K562 (cell line): ENCODE measurements around the gene MAB21L3. TPM values are rescaled to one million over a fixed set of nuclear protein-coding genes. Genes with fewer than 3 reads are reported as not detected.

Experiments
- ATAC-seq: fragments of 200-7000 bp; cut with Tn5 transposase; 3 replicates; pipeline ENCODE4 v1.9.1; 2020; ENCODE audit warnings: moderate library complexity
- BruUV-seq: library from RNA; stranded (reverse); fragments of 400-500 nt; replicated peaks from 2 replicates; lab custom pipeline; 2021; lab: Mats Ljungman, UMichigan
- CTCF ChIA-PET: fragments of 300-600 bp; formaldehyde crosslinking; extraction: SDS; loops from one replicate; lab custom pipeline; 2021; ENCODE audit warnings: low intra/inter-chr PET ratio; lab: Yijun Ruan, JAX
- POLR2A ChIA-PET: fragments of 300-600, 350-650 bp; sonication (Branson Sonifier 250); formaldehyde crosslinking; extraction: SDS; loops from one replicate; lab custom pipeline; 2021; ENCODE audit warnings: antibody characterized with exemption, inconsistent platforms; lab: Yijun Ruan, JAX
- DNase-seq, 4 experiments: peaks; one replicate each; pipeline versions ENCODE4 v3.0.0 to v3.0.0-alpha.2; 2011 to 2018; ENCODE audit warnings: low spot score in 3 of 4, mixed read lengths in 3 of 4; ENCODE audit errors: extremely low read depth in 1 of 4
- FAIRE-seq: peaks from 2 replicates; lab custom pipeline; 2011; peaks lifted over from hg19 to GRCh38; lab: Jason Lieb, UNC
- H2AFZ ChIP-seq: 2 replicates; pipeline ENCODE4 v1.6.0; 2011; ENCODE audit warnings: low read depth, low read length, control low read depth, inconsistent platforms
- H3K27ac ChIP-seq: fragments of 200-600 bp; 3 replicates; pipeline ENCODE4 v1.8.0; 2011; ENCODE audit warnings: low read depth, mild to moderate bottlenecking, control low read depth, inconsistent platforms, low read length, moderate library complexity, mixed read lengths; ENCODE audit errors: extremely low read depth
- H3K27me3 ChIP-seq, 2 experiments: fragments of 300-600 bp in 1 of 2; 2 replicates in 1 of 2; 3 replicates in 1 of 2; pipeline versions ENCODE4 v1.6.0 to v1.8.0; 2011; ENCODE audit warnings: inconsistent platforms in 2 of 2, low read length in 2 of 2, mild to moderate bottlenecking in 1 of 2, mixed read lengths in 1 of 2, moderate library complexity in 1 of 2; ENCODE audit not compliant: control insufficient read depth in 2 of 2, insufficient read depth in 2 of 2
- H3K36me3 ChIP-seq: fragments of 300-600 bp; 3 replicates; pipeline ENCODE4 v1.8.0; 2011; ENCODE audit warnings: mild to moderate bottlenecking, low read length, inconsistent platforms; ENCODE audit not compliant: control insufficient read depth, insufficient read depth
- H3K4me1 ChIP-seq, 2 experiments: fragments of 200-600 bp in 1 of 2; replicated peaks in 1 of 2; 2 replicates in 1 of 2; 3 replicates in 1 of 2; pipeline versions ENCODE4 v1.5.1 to v1.8.0; 2011; ENCODE audit warnings: inconsistent platforms in 2 of 2, low read length in 2 of 2, mild to moderate bottlenecking in 1 of 2, mixed read lengths in 1 of 2, moderate library complexity in 1 of 2; ENCODE audit not compliant: control insufficient read depth in 2 of 2, insufficient read depth in 2 of 2
- H3K4me2 ChIP-seq: 2 replicates; pipeline ENCODE4 v1.6.1; 2011; ENCODE audit warnings: low read length, control low read depth, inconsistent platforms, mixed read lengths; ENCODE audit not compliant: insufficient read depth
- H3K4me3 ChIP-seq: fragments of 200-600 bp; sonication (generic), shearing (Covaris generic); 2 replicates; pipeline ENCODE4 v1.5.1; 2016; ENCODE audit warnings: control low read depth, inconsistent platforms
- H3K79me2 ChIP-seq: fragments of 200-600 bp; 3 replicates; pipeline ENCODE4 v1.8.0; 2011; ENCODE audit warnings: low read length, inconsistent platforms; ENCODE audit not compliant: control insufficient read depth, insufficient read depth
- H3K9ac ChIP-seq, 2 experiments: 2 replicates each; pipeline versions ENCODE4 v1.6.0 to v1.6.1; 2011; ENCODE audit warnings: low read depth in 2 of 2, low read length in 2 of 2, control low read depth in 1 of 2, inconsistent platforms in 1 of 2, mild to moderate bottlenecking in 1 of 2, mixed read lengths in 1 of 2; ENCODE audit not compliant: insufficient read depth in 1 of 2
- H3K9me1 ChIP-seq: one replicate; pipeline ENCODE4 v1.6.0; 2011; ENCODE audit warnings: inconsistent platforms, mild to moderate bottlenecking, low read length, moderate library complexity; ENCODE audit not compliant: control insufficient read depth, insufficient read depth
- H3K9me3 ChIP-seq: replicated peaks from 2 replicates; pipeline ENCODE4 v1.5.1; 2011; ENCODE audit warnings: low read depth, low read length, inconsistent platforms; ENCODE audit not compliant: control insufficient read depth, insufficient read depth
- H4K20me1 ChIP-seq: replicated peaks from 2 replicates; pipeline ENCODE4 v1.6.1; 2011; ENCODE audit warnings: low read length, inconsistent platforms, mixed read lengths; ENCODE audit not compliant: control insufficient read depth, insufficient read depth
- FOXK2 ChIP-seq, 2 experiments: fragments of 450-650 bp; IDR thresholded peaks in 1 of 2; conservative IDR thresholded peaks in 1 of 2; 2 replicates each; pipeline ENCODE4 v1.6.1; 2016; ENCODE audit warnings: low read depth in 2 of 2, mild to moderate bottlenecking in 1 of 2
- HIVEP1 ChIP-seq: fragments of 250-450 bp; sonication (Bioruptor Pico); IDR thresholded peaks from 2 replicates; pipeline ENCODE4 v1.4.0; 2020; ENCODE audit warnings: mild to moderate bottlenecking
- RAD21 ChIP-seq, 2 experiments: fragments of 250-450 bp in 1 of 2; fragments of 450-650 bp in 1 of 2; sonication (Bioruptor Pico) in 1 of 2; formaldehyde crosslinking in 1 of 2; IDR thresholded peaks in 1 of 2; conservative IDR thresholded peaks in 1 of 2; 2 replicates each; pipeline versions ENCODE4 v1.4.0 to v1.8.0; 2020 to 2022; ENCODE audit warnings: mild to moderate bottlenecking in 2 of 2, moderate library complexity in 1 of 2
- WGBS: fragments of 100-300 bp; shearing (Covaris generic); methylation state at CpG from one replicate; pipeline ENCODE4 v1.1.6; 2016; ENCODE audit warnings: low coverage, mixed read lengths; ENCODE audit not compliant: insufficient coverage; ENCODE audit errors: missing lambda C conversion rate; 5-methylcytosine and 5-hydroxymethylcytosine counted together
- in situ Hi-C: fragments of 300-500 bp; cut with MboI; formaldehyde crosslinking; loops from 4 replicates; pipeline ENCODE4 v1.15.0; 2018; ENCODE audit warnings: inconsistent platforms, mixed read lengths
- intact Hi-C: fragments of 100-400 bp; cut with micrococcal nuclease; formaldehyde crosslinking; loops from 2 replicates; pipeline ENCODE4 v1.14.2; 2022
- polyA plus RNA-seq, 8 experiments: library from polyadenylated mRNA; depleted of rRNA in 4 of 8; stranded (reverse) in 5 of 8; unstranded in 3 of 8; fragments of >200 nt; fragmentation: Nextera tagmentation in 2 of 8; fragmentation: Illumina TruSeq in 1 of 8; extraction: Ambion mirVana in 2 of 8; extraction: Trizol in 1 of 8; gene quantifications; 2 replicates each; pipeline versions ENCODE4 v1.2.1 to v1.2.3, GENCODE V29; 2011 to 2014; ENCODE audit warnings: inconsistent platforms in 1 of 8, missing spikeins in 1 of 8
- total RNA-seq, 7 experiments: library from RNA; depleted of rRNA in 6 of 7; stranded (reverse); fragments of >200 nt in 6 of 7; fragmentation: Illumina TruSeq in 2 of 7; extraction: Trizol in 2 of 7; gene quantifications; 2 replicates each; pipeline versions ENCODE4 v1.2.1 to v1.2.3, GENCODE V29; 2011 to 2021; ENCODE audit warnings: low replicate concordance in 1 of 7
- TF ChIP-seq, protein P1 (sequence below): fragments of 250-450 bp; sonication (Bioruptor Pico); IDR thresholded peaks from 2 replicates; pipeline ENCODE4 v1.5.0; 2021; ENCODE audit warnings: mild to moderate bottlenecking, moderate library complexity
- TF ChIP-seq, protein P2 (sequence below), 3 experiments: IDR thresholded peaks in 2 of 3; conservative IDR thresholded peaks in 1 of 3; 2 replicates each; pipeline ENCODE4 v1.5.1; 2011 to 2012; ENCODE audit warnings: low read length in 3 of 3, mild to moderate bottlenecking in 3 of 3, control low read depth in 2 of 3, improper control_type of control experiment in 1 of 3, inconsistent platforms in 1 of 3, low read depth in 1 of 3, mixed read lengths in 1 of 3, moderate library complexity in 1 of 3; ENCODE audit not compliant: insufficient read depth in 2 of 3

MAB21L3 gene
- total and polyA plus RNA-seq, 9 of the 15 experiments (the other 6 are each of a cell fraction or from before 2014, with no cell fraction given), result not detected

DNA sequence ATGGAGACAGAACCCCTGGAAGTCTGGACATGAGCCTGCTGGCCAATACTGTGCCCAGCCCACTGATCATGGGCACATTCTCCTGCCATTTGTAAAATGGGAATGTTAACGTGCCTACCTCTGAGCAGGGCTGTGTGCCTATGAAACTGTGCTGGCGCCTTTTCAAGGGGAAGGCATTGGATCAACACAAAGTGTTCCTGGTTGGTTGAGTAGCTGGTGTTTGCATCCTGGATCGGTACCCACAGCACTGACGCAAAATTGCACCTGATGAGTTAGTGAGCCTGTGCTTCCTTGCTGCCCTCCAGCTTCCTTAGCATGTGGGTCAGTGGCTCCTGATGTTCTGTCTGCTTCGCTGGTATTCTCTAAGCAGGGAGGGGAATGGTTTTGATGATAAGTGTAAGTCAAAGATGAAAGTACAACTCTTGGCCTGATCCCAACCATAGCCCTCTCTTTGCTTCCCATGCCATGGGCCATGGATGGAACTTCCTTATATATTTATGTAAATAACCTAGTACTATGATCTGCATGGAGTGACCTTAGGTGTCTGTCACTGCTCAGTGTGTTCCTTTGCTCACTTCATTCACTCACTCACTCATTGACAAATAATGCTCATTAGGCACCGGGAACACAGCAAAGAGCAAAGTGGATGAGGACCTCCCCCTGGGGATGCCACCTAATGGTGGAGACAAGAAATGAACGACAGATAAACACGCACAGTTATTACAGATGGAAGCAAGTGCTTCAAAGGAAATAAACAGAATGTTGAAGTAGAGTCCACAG is 22.7 kb downstream of the MAB21L3 start:
- BruUV-seq, result no TSS peak
- H4K20me1 ChIP-seq, result no peaks in the 10 kb centered on the region
- TF ChIP-seq FOXK2 (conservative IDR thresholded peaks at IDR 0.05 in 1 of 2, IDR thresholded peaks at IDR 0.05 in 1 of 2; ENCODE audit: low read depth in 2 of 2) (peak; percentile 58 to 60; a peak in 2 of 4 replicates), HIVEP1 (CRISPR knock-in tag) (no peak), RAD21 (CRISPR knock-in tag; conservative IDR thresholded peaks at IDR 0.05 in 1 of 2, IDR thresholded peaks at IDR 0.05 in 1 of 2) (peak; percentile 15 to 57; a peak in 2 of 4 replicates)
- TF ChIP-seq, protein P1, sequence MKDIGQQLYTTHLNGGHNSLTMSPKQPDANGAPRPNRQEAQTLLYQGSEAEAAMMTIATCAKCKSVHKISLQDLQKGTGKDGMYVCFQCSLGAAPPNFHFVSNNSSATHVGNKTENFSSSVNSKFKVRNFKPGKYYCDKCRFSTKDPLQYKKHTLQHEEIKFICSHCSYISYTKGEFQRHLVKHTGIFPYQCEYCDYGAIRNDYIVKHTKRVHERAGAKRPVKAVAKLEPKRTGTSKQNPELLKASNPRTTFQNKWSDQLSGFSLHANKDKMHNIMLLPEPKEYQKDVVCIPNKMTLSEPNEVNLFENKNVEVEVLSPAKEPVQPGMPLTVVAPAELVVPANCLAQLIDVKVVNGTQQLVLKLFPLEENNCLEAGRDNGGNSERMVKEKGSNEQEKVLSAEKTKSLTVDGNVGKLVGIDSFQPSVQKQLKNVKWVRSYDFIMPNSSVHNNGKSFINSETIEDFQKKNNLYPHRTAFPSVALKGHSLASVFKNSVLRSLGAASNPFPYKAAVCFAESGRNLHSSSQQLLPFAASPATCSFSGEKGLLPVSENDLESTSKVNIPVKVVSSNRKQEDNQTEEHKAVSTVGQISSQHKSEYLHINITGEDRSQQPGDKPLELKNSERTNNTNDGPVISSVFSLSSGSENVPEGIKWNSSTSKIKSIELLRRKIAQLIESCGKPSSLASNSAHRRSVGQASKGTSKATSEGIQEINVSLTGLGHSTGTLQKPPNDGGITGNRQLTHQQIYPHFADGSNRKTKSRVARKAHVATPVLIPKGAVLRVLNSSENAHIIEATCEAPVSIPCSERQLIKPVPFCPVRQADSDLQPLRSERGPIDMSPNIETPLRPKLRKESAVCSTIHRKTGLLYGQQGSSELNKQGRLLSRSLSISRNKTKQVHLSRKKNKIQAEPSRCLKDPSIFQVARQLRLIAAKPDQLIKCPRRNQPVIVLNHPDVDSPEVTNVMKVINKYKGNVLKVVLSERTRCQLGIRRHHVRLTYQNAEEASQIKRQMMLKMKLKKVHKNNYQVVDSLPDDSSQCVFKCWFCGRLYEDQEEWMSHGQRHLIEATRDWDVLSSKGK, result no peak
- TF ChIP-seq, protein P2, sequence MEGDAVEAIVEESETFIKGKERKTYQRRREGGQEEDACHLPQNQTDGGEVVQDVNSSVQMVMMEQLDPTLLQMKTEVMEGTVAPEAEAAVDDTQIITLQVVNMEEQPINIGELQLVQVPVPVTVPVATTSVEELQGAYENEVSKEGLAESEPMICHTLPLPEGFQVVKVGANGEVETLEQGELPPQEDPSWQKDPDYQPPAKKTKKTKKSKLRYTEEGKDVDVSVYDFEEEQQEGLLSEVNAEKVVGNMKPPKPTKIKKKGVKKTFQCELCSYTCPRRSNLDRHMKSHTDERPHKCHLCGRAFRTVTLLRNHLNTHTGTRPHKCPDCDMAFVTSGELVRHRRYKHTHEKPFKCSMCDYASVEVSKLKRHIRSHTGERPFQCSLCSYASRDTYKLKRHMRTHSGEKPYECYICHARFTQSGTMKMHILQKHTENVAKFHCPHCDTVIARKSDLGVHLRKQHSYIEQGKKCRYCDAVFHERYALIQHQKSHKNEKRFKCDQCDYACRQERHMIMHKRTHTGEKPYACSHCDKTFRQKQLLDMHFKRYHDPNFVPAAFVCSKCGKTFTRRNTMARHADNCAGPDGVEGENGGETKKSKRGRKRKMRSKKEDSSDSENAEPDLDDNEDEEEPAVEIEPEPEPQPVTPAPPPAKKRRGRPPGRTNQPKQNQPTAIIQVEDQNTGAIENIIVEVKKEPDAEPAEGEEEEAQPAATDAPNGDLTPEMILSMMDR (IDR thresholded peaks at IDR 0.05 in 2 of 3, conservative IDR thresholded peaks at IDR 0.05 in 1 of 3; ENCODE audit: insufficient read depth in 2 of 3, low read depth in 1 of 3, low read length in 3 of 3), result peak; percentile 46 to 61 (median 52)
- TF ChIP-seq, all 486 proteins: peak for 3
- Histone ChIP-seq H3K27me3 (peaks cover 8 to 9% of the 10 kb centered on the region in 2 experiments; a peak in 4 of 5 replicates), H3K4me1 (peaks cover 6 to 8% of the 10 kb centered on the region in 2 experiments; a peak in 3 of 5 replicates), H2AFZ (no peak overlapping the region), H3K4me2 (no peak overlapping the region), H3K9ac (no peak overlapping the region), H3K36me3 (no peaks in the 10 kb centered on the region), H3K9me1 (peaks cover 2% of the 10 kb centered on the region), H3K4me3 (no peak overlapping the region), H3K79me2 (no peaks in the 10 kb centered on the region), H3K27ac (no peak overlapping the region), H3K9me3 (no peaks in the 10 kb centered on the region)
- WGBS, result 17% methylated on average over 8 of the region's 8 CpGs
- ChIA-PET CTCF (interaction anchor here (0.6 kb wide), 1 partner anchor 609 kb away, joined by 4 read pairs; no protein-coding TSS in a partner anchor), POLR2A (interaction anchor here (0.6 kb wide), 1 partner anchor 35 kb away, joined by 3 read pairs; no protein-coding TSS in a partner anchor)
- peak; percentile 76 for FAIRE-seq
- peak in 2 of 4 experiments; percentile 37 for DNase-seq
- intact Hi-C loops, result loop anchor here (10.0 kb wide), 1 partner anchor 461 kb away; no protein-coding TSS in a partner anchor
- ATAC-seq, result peak; percentile 37; the same call in 2 of the 3 replicates
- in situ Hi-C loops, result loop anchor here (5.0 kb wide), 1 partner anchor 363 kb away; no protein-coding TSS in a partner anchor
